Liver (tissue), 3 donors: ENCODE data around the gene CLIC3.

Experiments
- CTCF ChIP-seq: fragments of 150-350 bp; IDR thresholded peaks from 2 replicates; pipeline ENCODE4 v1.5.1; 2017; ENCODE audit warnings: improper control_type of control experiment, low read depth, low read length; ENCODE audit not compliant: missing input control
- YY1 ChIP-seq: IDR thresholded peaks from 2 replicates; pipeline ENCODE4 v1.6.1; 2016; ENCODE audit warnings: antibody characterized with exemption, mild to moderate bottlenecking
- TF ChIP-seq, protein P1 (sequence below): IDR thresholded peaks from 2 replicates; pipeline ENCODE4 v1.6.1; 2016; ENCODE audit warnings: antibody characterized with exemption
- TF ChIP-seq, protein P2 (sequence below): IDR thresholded peaks from 2 replicates; pipeline ENCODE4 v1.6.1; 2016; ENCODE audit warnings: antibody characterized with exemption
- TF ChIP-seq, protein P3 (sequence below): IDR thresholded peaks from 2 replicates; pipeline ENCODE4 v1.6.1; 2016; ENCODE audit warnings: antibody characterized with exemption
- donor health status: healthy.
- donor health status: healthy.

DNA sequence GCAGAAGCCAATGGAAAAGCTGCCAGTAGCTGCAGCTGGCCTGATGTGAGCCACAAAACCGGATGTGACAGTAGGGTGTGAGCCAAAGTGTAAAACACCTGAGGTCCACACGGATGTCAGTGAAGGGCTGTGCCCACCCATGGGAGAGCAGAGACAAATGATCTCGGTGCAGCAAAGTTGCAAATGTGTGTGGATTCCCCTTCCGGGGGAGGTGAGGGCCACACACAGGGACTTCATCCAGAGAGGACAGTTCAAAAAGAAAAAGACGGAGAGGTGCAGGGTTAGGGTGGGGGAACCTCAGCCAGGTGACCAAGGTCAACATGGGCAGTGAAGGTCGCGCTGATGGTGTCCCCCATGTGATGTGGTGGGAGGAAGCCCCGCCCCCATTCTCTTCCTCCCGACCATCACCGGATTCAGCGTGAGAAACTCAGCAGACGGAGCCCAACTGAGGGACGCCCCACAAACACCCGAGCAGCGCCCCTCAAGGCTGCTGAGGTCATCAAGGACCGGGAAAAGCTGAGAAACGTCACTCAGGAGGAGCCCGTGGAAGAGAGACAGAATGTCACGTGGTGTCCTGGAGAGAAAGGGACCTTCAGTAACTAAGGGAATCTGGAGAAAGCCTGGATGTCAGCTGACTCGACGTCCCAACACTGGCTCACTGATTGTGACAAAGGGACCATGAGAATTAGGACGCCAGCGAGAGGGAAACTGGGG lies 30.4 kb downstream of the CLIC3 start:
- no peak for TF ChIP-seq CTCF
- TF ChIP-seq, protein P1, sequence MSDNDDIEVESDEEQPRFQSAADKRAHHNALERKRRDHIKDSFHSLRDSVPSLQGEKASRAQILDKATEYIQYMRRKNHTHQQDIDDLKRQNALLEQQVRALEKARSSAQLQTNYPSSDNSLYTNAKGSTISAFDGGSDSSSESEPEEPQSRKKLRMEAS: no peak
- TF ChIP-seq, protein P2, sequence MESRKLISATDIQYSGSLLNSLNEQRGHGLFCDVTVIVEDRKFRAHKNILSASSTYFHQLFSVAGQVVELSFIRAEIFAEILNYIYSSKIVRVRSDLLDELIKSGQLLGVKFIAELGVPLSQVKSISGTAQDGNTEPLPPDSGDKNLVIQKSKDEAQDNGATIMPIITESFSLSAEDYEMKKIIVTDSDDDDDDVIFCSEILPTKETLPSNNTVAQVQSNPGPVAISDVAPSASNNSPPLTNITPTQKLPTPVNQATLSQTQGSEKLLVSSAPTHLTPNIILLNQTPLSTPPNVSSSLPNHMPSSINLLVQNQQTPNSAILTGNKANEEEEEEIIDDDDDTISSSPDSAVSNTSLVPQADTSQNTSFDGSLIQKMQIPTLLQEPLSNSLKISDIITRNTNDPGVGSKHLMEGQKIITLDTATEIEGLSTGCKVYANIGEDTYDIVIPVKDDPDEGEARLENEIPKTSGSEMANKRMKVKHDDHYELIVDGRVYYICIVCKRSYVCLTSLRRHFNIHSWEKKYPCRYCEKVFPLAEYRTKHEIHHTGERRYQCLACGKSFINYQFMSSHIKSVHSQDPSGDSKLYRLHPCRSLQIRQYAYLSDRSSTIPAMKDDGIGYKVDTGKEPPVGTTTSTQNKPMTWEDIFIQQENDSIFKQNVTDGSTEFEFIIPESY: no peak
- no peak for TF ChIP-seq YY1
- TF ChIP-seq, protein P3, sequence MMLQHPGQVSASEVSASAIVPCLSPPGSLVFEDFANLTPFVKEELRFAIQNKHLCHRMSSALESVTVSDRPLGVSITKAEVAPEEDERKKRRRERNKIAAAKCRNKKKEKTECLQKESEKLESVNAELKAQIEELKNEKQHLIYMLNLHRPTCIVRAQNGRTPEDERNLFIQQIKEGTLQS: no peak
